Kidney epithelial cell (primary cell): ENCODE data around the gene EXOC6B. TPM values are rescaled to one million over a fixed set of nuclear protein-coding genes. Genes with fewer than 3 reads are reported as not detected.

ENCODE experiments used
- DNase-seq: peaks from one replicate; pipeline ENCODE4 v3.0.0-alpha.2; 2010; ENCODE audit warnings: low read depth
- H3K27me3 ChIP-seq: 2 replicates; pipeline ENCODE4 v1.6.0; 2011; ENCODE audit warnings: low read length; ENCODE audit not compliant: control insufficient read depth, insufficient read depth
- H3K36me3 ChIP-seq: 2 replicates; pipeline ENCODE4 v1.5.1; 2011; ENCODE audit warnings: low read length; ENCODE audit not compliant: control insufficient read depth, insufficient read depth
- H3K4me3 ChIP-seq: 2 replicates; pipeline ENCODE4 v1.5.1; 2011; ENCODE audit warnings: low read depth, mild to moderate bottlenecking, control low read depth, low read length
- total RNA-seq: library from RNA; depleted of rRNA; stranded (reverse); fragments of >200 nt; gene quantifications from 2 replicates; pipeline ENCODE4 v1.2.3, GENCODE V29; 2015
- TF ChIP-seq, protein P1 (sequence below): IDR thresholded peaks from 2 replicates; pipeline ENCODE4 v1.5.1; 2011; ENCODE audit warnings: mild to moderate bottlenecking, moderate library complexity, low read length, control low read depth, inconsistent platforms; ENCODE audit not compliant: insufficient read depth, poor library complexity, severe bottlenecking

EXOC6B gene
- total RNA-seq, 1 donor from 2014 or later: 21.8 TPM

DNA sequence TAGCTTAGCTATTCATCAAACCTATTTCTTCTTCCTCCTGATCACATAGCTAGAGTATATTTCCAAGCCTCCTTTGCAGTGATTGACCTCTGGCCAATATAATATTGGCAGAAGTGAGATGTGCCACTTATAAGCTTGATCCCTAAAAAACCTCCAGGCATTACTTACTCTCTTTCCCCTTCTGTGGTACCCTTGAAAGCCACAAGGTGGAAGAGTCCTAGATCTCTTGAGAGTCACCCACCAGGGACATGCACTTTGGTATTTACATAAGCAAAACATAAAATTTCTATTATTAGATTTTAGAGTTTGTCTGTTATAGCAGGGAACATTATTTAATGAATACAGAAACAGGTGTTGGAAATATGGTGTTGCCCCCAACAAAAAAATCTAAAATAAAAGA is 112.0 kb downstream of the EXOC6B start:
- TF ChIP-seq, protein P1, sequence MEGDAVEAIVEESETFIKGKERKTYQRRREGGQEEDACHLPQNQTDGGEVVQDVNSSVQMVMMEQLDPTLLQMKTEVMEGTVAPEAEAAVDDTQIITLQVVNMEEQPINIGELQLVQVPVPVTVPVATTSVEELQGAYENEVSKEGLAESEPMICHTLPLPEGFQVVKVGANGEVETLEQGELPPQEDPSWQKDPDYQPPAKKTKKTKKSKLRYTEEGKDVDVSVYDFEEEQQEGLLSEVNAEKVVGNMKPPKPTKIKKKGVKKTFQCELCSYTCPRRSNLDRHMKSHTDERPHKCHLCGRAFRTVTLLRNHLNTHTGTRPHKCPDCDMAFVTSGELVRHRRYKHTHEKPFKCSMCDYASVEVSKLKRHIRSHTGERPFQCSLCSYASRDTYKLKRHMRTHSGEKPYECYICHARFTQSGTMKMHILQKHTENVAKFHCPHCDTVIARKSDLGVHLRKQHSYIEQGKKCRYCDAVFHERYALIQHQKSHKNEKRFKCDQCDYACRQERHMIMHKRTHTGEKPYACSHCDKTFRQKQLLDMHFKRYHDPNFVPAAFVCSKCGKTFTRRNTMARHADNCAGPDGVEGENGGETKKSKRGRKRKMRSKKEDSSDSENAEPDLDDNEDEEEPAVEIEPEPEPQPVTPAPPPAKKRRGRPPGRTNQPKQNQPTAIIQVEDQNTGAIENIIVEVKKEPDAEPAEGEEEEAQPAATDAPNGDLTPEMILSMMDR: peak; percentile 11
- no peak overlapping the region for H3K4me3 ChIP-seq
- H3K36me3 ChIP-seq: no peaks in the 10 kb centered on the region
- no peak for DNase-seq
- H3K27me3 ChIP-seq: no peaks in the 10 kb centered on the region

DNA sequence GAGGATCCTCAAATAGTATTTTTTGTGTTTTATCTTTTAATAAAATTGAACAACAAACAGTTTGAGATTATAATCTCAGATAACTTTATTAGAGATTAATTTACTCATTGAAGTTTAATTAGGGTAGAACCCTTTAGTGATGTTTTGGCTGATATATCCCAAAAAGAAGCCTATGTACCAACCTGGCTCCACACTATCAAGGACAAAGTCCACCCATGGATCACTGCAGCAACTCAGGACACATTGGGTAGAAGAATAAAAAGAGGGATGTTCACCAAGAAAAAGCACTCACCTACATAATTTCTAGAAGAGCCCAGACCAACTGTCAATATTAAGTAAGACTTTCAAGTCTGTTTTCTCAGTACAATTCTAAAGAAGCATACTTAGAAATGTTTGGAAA is 112.9 kb downstream of the EXOC6B start:
- no peaks in the 10 kb centered on the region for H3K36me3 ChIP-seq
- no peak for DNase-seq
- TF ChIP-seq, protein P1: no peak
- H3K4me3 ChIP-seq: no peak overlapping the region
- H3K27me3 ChIP-seq: no peaks in the 10 kb centered on the region

DNA sequence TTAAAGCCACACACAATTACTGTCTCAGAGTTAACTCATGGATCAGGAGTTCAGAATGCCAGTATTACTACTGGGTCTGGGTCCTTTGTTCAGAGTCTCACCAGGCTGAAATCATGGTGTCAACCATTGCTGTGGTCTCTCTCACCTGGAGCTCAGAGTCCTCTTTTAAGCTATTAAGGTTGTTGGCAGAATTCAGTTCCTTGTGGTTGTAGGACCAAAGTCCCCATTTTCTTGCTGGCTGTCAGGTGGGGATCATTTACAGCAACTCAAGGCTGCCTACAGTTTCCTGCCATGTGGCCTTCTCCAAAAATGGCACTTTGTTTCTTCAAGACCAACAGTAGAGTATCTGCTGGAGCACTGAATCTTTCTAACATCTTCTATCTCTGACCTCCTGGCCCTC is 113.5 kb downstream of the EXOC6B start:
- no peak for DNase-seq
- Histone ChIP-seq H3K4me3 (no peak overlapping the region), H3K36me3 (no peaks in the 10 kb centered on the region), H3K27me3 (no peaks in the 10 kb centered on the region)
- TF ChIP-seq, protein P1: no peak

DNA sequence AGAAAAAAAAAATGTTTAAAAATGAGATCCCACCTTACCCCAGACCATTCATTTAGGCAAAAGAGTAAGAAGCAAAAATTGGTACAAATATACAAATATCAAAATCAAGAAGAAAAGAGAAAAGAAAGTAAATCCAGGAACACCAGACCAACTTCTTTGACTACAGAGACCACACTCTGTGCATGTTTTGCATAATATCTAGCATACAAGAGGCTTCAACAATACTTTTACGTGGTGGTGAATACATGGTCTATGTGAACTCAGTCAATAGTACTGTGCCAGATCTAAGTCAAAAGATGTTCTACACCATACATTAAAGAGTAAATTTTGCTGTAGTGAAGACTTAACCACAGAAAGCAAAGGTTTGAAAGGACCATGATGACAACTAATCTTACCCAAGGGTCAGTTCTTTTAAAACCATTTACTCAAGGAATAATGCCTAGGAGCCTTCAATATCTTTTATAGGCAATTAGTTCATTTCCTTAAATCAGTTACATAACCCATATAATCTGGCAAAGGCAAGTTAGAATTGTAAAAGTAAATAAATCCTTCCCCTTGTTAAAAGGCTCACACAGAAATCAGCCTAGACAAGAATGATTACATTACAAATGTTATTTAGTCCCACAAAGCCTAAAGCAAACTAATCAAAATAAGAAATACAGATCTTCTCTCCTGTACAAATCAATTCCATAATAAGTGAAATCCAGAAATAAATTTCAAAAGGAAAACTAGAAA is 115.2 kb downstream of the EXOC6B start:
- no peaks in the 10 kb centered on the region for H3K36me3 ChIP-seq
- no peak for DNase-seq
- TF ChIP-seq, protein P1: no peak
- no peaks in the 10 kb centered on the region for H3K27me3 ChIP-seq
- no peak overlapping the region for H3K4me3 ChIP-seq

DNA sequence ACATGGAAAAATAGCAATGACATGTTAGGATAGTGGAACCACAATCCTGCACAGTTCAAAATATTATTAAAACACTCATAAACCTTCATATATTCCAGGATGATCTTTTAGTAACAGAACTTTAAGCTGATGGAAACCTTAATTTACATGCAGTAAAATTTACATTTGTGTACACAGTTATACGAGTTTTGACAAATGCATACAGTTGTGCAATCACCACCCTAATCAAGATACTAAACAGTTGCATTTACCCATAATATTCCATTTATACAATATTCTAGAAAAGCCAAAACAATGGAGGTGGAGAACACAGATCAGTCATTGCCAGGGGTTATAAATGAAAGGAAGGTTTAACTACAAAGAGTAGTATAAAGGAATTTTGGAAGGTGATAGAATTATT is 117.6 kb downstream of the EXOC6B start:
- no peak overlapping the region for H3K4me3 ChIP-seq
- TF ChIP-seq, protein P1: no peak
- DNase-seq: no peak
- H3K36me3 ChIP-seq: no peaks in the 10 kb centered on the region
- no peaks in the 10 kb centered on the region for H3K27me3 ChIP-seq

DNA sequence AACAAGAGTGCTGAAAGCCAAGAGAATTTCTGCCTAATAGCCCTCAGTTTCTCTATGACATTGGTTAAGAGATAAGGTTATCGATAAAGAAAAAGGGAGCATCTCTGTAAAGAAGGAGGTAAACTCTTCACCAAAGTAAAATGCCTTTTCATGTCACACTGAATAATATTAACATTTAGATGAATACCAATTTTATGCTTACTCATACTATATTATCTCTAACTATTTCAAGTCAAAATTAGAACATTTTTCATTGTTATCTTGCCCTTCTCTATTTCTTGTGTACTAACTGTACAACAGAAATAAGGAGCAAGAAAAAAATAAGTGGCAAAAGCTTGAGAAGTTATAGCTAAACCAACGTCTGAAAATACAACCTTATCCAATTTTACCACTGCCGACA is 127.5 kb downstream of the EXOC6B start:
- Histone ChIP-seq H3K27me3 (no peaks in the 10 kb centered on the region), H3K4me3 (no peak overlapping the region), H3K36me3 (no peaks in the 10 kb centered on the region)
- DNase-seq: no peak
- TF ChIP-seq, protein P1: no peak
